Right renal cortex interstitium (tissue), 3 donors: Measurements from ENCODE around the gene NRG4. TPM values are rescaled to one million over a fixed set of nuclear protein-coding genes. Genes with fewer than 3 reads are reported as not detected.

Experiments
- polyA plus RNA-seq, 3 donors: library from polyadenylated mRNA; unstranded; fragments of 120-200 nt; gene quantifications; one replicate each; pipeline ENCODE4 v1.2.1, GENCODE V29; 2013; ENCODE audit not compliant: insufficient read length in 3 of 3

The NRG4 gene
- polyA plus RNA-seq, 3 donors = 2.9 to 5.4 (median 4.5) TPM

Other genes starting within 250 kb of the NRG4 start
- 10 to 100 TPM; 51.8 to 57.8 (median 55.8) TPM for gene UBE2Q2, start 169.0 kb downstream of the NRG4 start, polyA plus RNA-seq
- gene FBXO22, start 108.5 kb downstream of the NRG4 start, polyA plus RNA-seq = 10 to 100 TPM; 49.2 to 54.3 (median 51.2) TPM
- 10 to 100 TPM; 11.1 to 11.6 (median 11.1) TPM for gene TMEM266, start 47.6 kb upstream of the NRG4 start, polyA plus RNA-seq